PC-3 (cell line): ENCODE data around the gene TMEM270.

Experiments
- CTCF ChIP-seq: fragments of 300-600 bp; sonication (generic); conservative IDR thresholded peaks from 2 replicates; pipeline ENCODE4 v1.5.1; 2017; ENCODE audit warnings: antibody characterized with exemption, low read depth, mild to moderate bottlenecking, low read length
- EZH2phosphoT487 ChIP-seq: fragments of 300-600 bp; sonication (generic); IDR thresholded peaks from 2 replicates; pipeline ENCODE4 v1.6.1; 2018; ENCODE audit warnings: mild to moderate bottlenecking, antibody characterized with exemption, low read length, borderline replicate concordance

GRCh38 chr7:73842067-73842976, 18.6 kb upstream of the TMEM270 start, which contains the start of gene METTL27:
- TF ChIP-seq CTCF, result no peak
- no peak for TF ChIP-seq EZH2phosphoT487
